Measurements from ENCODE around the gene PRKN.

Gene PRKN

DNA sequence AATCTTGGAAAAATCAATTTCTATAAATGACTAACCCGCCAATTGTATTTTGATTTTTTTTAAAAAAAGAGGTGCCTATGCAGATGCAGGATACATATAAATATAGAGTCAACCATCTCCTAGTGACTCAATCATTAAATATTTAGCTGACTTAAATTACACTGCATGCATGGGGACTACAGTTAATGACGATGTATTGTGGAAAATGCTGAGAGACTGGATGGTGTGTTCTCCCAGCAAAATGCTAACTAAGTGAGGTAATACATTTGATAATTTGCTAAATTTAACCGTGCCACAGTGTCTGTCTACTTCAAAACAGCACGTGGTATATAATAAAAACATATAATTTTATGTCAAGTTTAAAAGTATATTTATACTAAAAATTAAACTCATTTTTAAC lies 341.6 kb downstream of the PRKN start:
- no peaks in the 10 kb centered on the region for H3K9me3 ChIP-seq (ENCODE audit: control insufficient read depth, low read length)
- WGBS, 2 experiments = 92 to 100% methylated on average over 1 to 2 of the region's 4 CpGs

DNA sequence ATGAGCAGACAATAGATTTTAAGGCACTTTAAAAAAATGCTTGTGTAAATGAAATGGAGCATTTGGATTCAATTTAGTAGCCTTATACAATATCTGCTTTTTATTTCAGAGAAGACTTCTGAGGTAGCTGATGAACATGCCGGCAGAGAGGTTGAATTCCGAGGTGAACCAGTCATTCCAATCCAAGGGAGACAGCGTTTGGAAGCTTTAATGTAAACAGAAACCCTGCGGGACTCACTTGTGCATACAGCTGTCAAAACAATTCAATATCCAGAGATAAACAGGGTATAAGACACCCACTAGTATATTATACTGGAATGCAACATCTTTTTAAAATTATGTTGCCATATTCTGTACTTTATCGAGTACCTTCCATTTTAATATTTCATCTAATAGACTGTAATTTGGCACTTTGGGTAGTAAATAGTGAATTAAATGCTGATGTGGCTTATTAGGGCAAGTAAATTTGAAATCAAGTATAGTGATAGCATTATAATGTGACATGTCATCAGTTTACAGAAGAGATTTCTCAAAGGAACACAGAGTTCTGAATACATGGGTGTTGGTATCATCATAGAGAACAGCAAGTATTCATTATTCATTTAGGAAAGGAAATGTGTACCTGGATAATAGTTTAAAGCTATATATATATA lies 347.7 kb downstream of the PRKN start:
- Histone ChIP-seq H3K9me3 (ENCODE audit: control insufficient read depth, low read length) (no peaks in the 10 kb centered on the region), H3K27me3 (ENCODE audit: control insufficient read depth, insufficient read depth, low read length, poor library complexity, severe bottlenecking) (no peaks in the 10 kb centered on the region), H3K36me3 (ENCODE audit: control insufficient read depth, insufficient read depth, low read length) (no peaks in the 10 kb centered on the region), H3K27ac (ENCODE audit: insufficient read depth, low read depth, low read length, poor library complexity, severe bottlenecking) (no peak overlapping the region), H3K4me3 (ENCODE audit: insufficient read depth, low read depth, low read length) (no peak overlapping the region), H3K4me1 (ENCODE audit: control insufficient read depth, insufficient read depth, low read length) (no peaks in the 10 kb centered on the region)
- 94 to 96% methylated on average over 4 to 5 of the region's 5 CpGs for WGBS, 2 experiments

More for the DNA sequence above, 341.6 kb downstream of the PRKN start:
- no peaks in the 10 kb centered on the region for H3K36me3 ChIP-seq (ENCODE audit: control insufficient read depth, insufficient read depth, low read length)
- H3K4me3 ChIP-seq (ENCODE audit: insufficient read depth, low read depth, low read length) = no peak overlapping the region
- no peaks in the 10 kb centered on the region for H3K4me1 ChIP-seq (ENCODE audit: control insufficient read depth, insufficient read depth, low read length)
- H3K27me3 ChIP-seq (ENCODE audit: control insufficient read depth, insufficient read depth, low read length, poor library complexity, severe bottlenecking) = no peaks in the 10 kb centered on the region
- H3K27ac ChIP-seq (ENCODE audit: insufficient read depth, low read depth, low read length, poor library complexity, severe bottlenecking) = no peak overlapping the region

DNA sequence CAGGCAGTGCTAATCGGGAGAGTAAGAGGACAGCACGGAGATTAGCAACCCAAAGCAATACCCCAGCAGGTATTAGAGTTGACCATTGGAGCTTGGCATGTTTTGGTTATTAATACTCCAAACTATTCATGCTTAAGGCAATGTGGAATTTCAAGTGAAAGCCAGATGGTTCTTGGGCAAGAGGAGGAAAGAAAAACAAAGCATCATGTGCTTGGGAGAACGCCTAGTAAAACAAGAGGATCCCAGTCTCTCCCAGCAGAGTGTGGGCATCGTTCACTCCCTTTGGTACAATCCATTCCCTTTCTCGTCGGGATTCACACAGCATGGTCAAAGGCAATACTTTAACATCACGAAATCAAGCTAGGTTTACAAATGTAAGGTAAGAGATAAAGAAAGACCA lies 349.8 kb downstream of the PRKN start:
- Histone ChIP-seq H3K36me3 (ENCODE audit: control insufficient read depth, insufficient read depth, low read length) (no peaks in the 10 kb centered on the region), H3K4me1 (ENCODE audit: control insufficient read depth, insufficient read depth, low read length) (no peaks in the 10 kb centered on the region), H3K4me3 (ENCODE audit: insufficient read depth, low read depth, low read length) (no peak overlapping the region), H3K27ac (ENCODE audit: insufficient read depth, low read depth, low read length, poor library complexity, severe bottlenecking) (no peak overlapping the region), H3K9me3 (ENCODE audit: control insufficient read depth, low read length) (no peaks in the 10 kb centered on the region), H3K27me3 (ENCODE audit: control insufficient read depth, insufficient read depth, low read length, poor library complexity, severe bottlenecking) (no peaks in the 10 kb centered on the region)
- 91 to 93% methylated on average over 6 to 7 of the region's 7 CpGs for WGBS, 2 experiments

DNA sequence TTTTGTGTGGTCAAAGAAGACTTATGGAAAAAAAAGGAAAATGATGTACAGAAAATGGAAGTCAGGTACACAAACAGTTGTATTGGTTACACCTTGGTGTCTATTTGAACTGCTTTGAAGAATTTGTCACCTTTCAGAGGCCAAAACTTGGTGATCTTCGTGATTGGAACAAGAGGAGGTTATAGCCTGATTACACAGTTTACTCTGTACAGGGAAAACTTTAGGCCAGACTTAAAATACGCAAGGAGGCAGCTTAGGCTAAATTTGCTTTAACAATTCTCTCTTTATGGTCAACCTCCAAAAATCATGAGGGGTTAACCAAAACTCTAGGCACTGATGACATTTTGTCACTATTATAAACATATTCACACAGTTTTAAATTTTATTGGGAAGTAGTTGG lies 353.7 kb downstream of the PRKN start:
- Histone ChIP-seq H3K4me1 (ENCODE audit: control insufficient read depth, insufficient read depth, low read length) (no peaks in the 10 kb centered on the region), H3K27me3 (ENCODE audit: control insufficient read depth, insufficient read depth, low read length, poor library complexity, severe bottlenecking) (no peaks in the 10 kb centered on the region), H3K4me3 (ENCODE audit: insufficient read depth, low read depth, low read length) (no peak overlapping the region), H3K9me3 (ENCODE audit: control insufficient read depth, low read length) (no peaks in the 10 kb centered on the region), H3K36me3 (ENCODE audit: control insufficient read depth, insufficient read depth, low read length) (no peaks in the 10 kb centered on the region), H3K27ac (ENCODE audit: insufficient read depth, low read depth, low read length, poor library complexity, severe bottlenecking) (no peak overlapping the region)
- WGBS, 2 experiments = 95 to 96% methylated on average over 2 of the region's 2 CpGs

DNA sequence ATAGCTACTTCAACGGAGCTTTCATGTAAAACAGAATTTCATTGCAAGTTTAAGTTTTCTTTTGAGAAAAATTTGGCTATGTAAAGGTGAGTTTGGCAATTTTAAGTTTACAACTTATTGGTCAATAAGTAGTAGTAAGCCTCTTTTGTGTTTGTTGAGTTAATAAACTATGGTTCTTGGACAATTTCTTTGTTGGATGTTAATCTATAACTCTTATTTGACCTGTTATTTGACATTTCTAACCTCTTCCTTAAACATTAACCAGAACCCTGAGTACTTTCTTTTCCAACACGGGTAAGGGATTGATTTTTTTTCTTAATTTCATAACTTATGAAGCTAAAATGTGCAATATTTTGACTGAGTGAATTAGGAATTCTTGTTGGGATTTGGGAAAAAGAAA lies 354.4 kb downstream of the PRKN start:
- Histone ChIP-seq H3K27ac (ENCODE audit: insufficient read depth, low read depth, low read length, poor library complexity, severe bottlenecking) (no peak overlapping the region), H3K36me3 (ENCODE audit: control insufficient read depth, insufficient read depth, low read length) (no peaks in the 10 kb centered on the region), H3K27me3 (ENCODE audit: control insufficient read depth, insufficient read depth, low read length, poor library complexity, severe bottlenecking) (no peaks in the 10 kb centered on the region), H3K4me3 (ENCODE audit: insufficient read depth, low read depth, low read length) (no peak overlapping the region), H3K4me1 (ENCODE audit: control insufficient read depth, insufficient read depth, low read length) (no peaks in the 10 kb centered on the region), H3K9me3 (ENCODE audit: control insufficient read depth, low read length) (no peaks in the 10 kb centered on the region)
- 100% methylated on average over 1 to 2 of the region's 2 CpGs for WGBS, 2 experiments

DNA sequence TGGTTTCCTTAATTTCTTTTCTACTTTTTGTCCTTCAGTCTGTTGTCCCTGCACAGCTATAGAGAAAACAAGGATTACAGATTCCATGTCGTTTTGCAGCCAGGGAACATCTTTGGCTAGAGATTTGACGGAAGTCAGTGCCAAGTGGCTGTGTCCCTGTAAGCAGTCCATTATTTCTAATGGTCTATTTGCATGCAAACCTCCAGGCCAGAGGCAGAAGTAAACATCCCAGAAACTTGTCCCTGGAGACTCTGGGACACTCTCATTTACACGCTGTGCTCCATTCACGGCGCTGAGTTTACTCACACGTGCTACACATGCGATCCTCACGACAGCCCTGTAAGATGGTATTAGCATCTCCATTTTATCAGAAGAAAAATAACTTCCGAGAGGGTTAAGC lies 355.5 kb downstream of the PRKN start:
- WGBS, 2 experiments = 86 to 92% methylated on average over 9 of the region's 9 CpGs
- H3K27ac ChIP-seq (ENCODE audit: insufficient read depth, low read depth, low read length, poor library complexity, severe bottlenecking) = no peak overlapping the region
- no peaks in the 10 kb centered on the region for H3K36me3 ChIP-seq (ENCODE audit: control insufficient read depth, insufficient read depth, low read length)
- no peaks in the 10 kb centered on the region for H3K4me1 ChIP-seq (ENCODE audit: control insufficient read depth, insufficient read depth, low read length)
- H3K9me3 ChIP-seq (ENCODE audit: control insufficient read depth, low read length) = no peaks in the 10 kb centered on the region
- no peak overlapping the region for H3K4me3 ChIP-seq (ENCODE audit: insufficient read depth, low read depth, low read length)
- H3K27me3 ChIP-seq (ENCODE audit: control insufficient read depth, insufficient read depth, low read length, poor library complexity, severe bottlenecking) = no peaks in the 10 kb centered on the region

DNA sequence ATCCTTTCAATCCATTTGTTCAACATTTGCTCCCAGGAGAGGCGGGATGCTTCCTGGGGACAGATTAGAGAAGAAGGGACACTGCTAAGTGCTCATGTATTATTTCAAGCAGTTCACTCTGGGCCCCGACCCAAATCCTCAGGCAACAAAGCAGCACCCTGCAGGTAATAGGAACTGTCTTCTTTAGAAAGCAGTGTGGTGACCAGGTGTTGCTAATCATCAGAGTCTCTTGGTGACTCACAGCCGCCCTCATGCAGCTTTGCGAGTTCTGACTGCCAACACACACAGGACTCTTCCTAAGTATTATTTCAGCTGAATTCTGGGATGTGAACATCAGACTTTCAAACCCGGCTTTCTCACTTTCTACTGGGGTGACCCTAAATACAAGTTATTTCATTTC lies 356.4 kb downstream of the PRKN start:
- Histone ChIP-seq H3K9me3 (ENCODE audit: control insufficient read depth, low read length) (no peaks in the 10 kb centered on the region), H3K4me3 (ENCODE audit: insufficient read depth, low read depth, low read length) (no peak overlapping the region), H3K4me1 (ENCODE audit: control insufficient read depth, insufficient read depth, low read length) (no peaks in the 10 kb centered on the region), H3K27me3 (ENCODE audit: control insufficient read depth, insufficient read depth, low read length, poor library complexity, severe bottlenecking) (no peaks in the 10 kb centered on the region), H3K36me3 (ENCODE audit: control insufficient read depth, insufficient read depth, low read length) (no peaks in the 10 kb centered on the region), H3K27ac (ENCODE audit: insufficient read depth, low read depth, low read length, poor library complexity, severe bottlenecking) (no peak overlapping the region)
- WGBS, 2 experiments = 79 to 82% methylated on average over 5 of the region's 5 CpGs

DNA sequence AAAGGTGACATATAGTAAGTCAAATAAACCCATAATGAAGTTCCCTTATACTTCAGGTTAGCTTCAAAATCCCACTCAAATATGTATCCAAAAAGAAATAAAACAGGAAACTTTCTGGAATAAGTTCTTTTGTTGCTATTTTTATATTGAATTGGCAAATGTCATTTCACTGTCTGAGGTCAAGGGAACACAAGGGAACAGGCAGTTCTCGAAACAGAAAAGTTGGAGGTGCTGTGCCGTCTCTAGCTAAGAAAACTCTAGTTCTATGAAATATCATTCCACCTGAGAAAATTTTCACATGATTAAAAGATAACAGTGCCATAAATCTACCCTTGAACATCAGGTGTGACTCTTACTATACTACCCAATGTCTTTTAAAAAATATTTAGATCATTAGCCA lies 358.5 kb downstream of the PRKN start:
- H3K27me3 ChIP-seq (ENCODE audit: control insufficient read depth, insufficient read depth, low read length, poor library complexity, severe bottlenecking) = no peaks in the 10 kb centered on the region
- H3K4me3 ChIP-seq (ENCODE audit: insufficient read depth, low read depth, low read length) = no peak overlapping the region
- 98 to 100% methylated on average over 2 of the region's 2 CpGs for WGBS, 2 experiments
- no peak overlapping the region for H3K27ac ChIP-seq (ENCODE audit: insufficient read depth, low read depth, low read length, poor library complexity, severe bottlenecking)
- H3K4me1 ChIP-seq (ENCODE audit: control insufficient read depth, insufficient read depth, low read length) = peaks cover 6% of the 10 kb centered on the region
- H3K9me3 ChIP-seq (ENCODE audit: control insufficient read depth, low read length) = no peaks in the 10 kb centered on the region
- H3K36me3 ChIP-seq (ENCODE audit: control insufficient read depth, insufficient read depth, low read length) = no peaks in the 10 kb centered on the region

DNA sequence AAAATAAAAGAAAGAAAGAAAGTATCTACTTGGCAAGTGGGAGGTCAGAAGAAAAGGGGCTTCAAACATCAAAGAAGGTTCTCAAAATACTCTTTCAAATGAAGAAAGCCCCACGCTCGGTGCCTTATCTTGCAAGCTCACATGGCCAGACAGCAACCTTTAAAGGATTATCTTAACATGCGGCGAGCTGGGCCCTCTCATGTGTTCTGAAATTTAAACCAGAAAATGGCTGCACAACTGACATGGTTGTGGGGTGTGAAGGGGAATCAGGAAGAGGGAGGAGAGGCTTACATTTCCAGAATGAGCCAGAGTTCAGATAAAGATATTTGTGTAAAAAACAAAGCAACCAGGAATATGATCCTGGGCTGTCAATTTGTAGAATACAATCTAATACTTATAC lies 363.1 kb downstream of the PRKN start:
- no peaks in the 10 kb centered on the region for H3K9me3 ChIP-seq (ENCODE audit: control insufficient read depth, low read length)
- H3K36me3 ChIP-seq (ENCODE audit: control insufficient read depth, insufficient read depth, low read length) = no peaks in the 10 kb centered on the region
- no peaks in the 10 kb centered on the region for H3K27me3 ChIP-seq (ENCODE audit: control insufficient read depth, insufficient read depth, low read length, poor library complexity, severe bottlenecking)
- H3K4me1 ChIP-seq (ENCODE audit: control insufficient read depth, insufficient read depth, low read length) = peaks cover 11% of the 10 kb centered on the region
- 83 to 86% methylated on average over 4 of the region's 4 CpGs for WGBS, 2 experiments
- no peak overlapping the region for H3K4me3 ChIP-seq (ENCODE audit: insufficient read depth, low read depth, low read length)
- H3K27ac ChIP-seq (ENCODE audit: insufficient read depth, low read depth, low read length, poor library complexity, severe bottlenecking) = no peak overlapping the region

DNA sequence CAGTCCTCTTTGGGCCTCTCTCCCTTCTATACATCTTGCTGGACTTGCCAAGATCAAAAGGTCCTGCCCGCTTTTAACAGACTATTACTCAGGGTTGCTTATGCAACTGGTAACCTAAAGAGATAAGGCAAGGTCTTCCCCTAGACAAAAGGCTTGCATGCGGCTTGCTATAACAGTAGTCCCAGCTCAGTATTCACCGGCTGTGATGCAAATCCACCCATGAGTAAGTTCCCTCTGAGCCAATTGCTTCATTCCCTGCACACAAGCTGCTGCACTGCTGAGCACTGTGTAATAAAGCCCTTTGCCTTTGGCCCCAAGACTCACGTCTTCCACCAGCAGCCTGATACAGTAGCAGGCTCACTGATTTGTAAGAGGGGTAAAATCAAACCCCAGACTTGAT lies 363.8 kb downstream of the PRKN start:
- H3K4me1 ChIP-seq (ENCODE audit: control insufficient read depth, insufficient read depth, low read length) = peaks cover 11% of the 10 kb centered on the region
- H3K27ac ChIP-seq (ENCODE audit: insufficient read depth, low read depth, low read length, poor library complexity, severe bottlenecking) = no peak overlapping the region
- no peaks in the 10 kb centered on the region for H3K27me3 ChIP-seq (ENCODE audit: control insufficient read depth, insufficient read depth, low read length, poor library complexity, severe bottlenecking)
- H3K9me3 ChIP-seq (ENCODE audit: control insufficient read depth, low read length) = no peaks in the 10 kb centered on the region
- H3K4me3 ChIP-seq (ENCODE audit: insufficient read depth, low read depth, low read length) = no peak overlapping the region
- H3K36me3 ChIP-seq (ENCODE audit: control insufficient read depth, insufficient read depth, low read length) = no peaks in the 10 kb centered on the region
- 50 to 56% methylated on average over 4 of the region's 4 CpGs for WGBS, 2 experiments
